ENCODE results near the gene SARS2. TPM values are rescaled to one million over a fixed set of nuclear protein-coding genes. Genes with fewer than 3 reads are reported as not detected.

SARS2 gene
- total RNA-seq, 1 experiment from 2014 or later, result 74.7 TPM

GRCh38 chr19:38959618-38960017 lies 29.1 kb upstream of the SARS2 start (continued):
- TF ChIP-seq ZNF532 (CRISPR knock-in tag; IDR thresholded peaks at IDR 0.05; ENCODE audit: borderline replicate concordance) (no peak), MYBL2 (CRISPR knock-in tag; IDR thresholded peaks at IDR 0.05) (no peak), ZNF671 (CRISPR knock-in tag; IDR thresholded peaks at IDR 0.05) (no peak), PRRX2 (CRISPR knock-in tag; IDR thresholded peaks at IDR 0.05) (no peak), GTF2I (CRISPR knock-in tag; conservative IDR thresholded peaks at IDR 0.05) (no peak)
- TF ChIP-seq, protein P1, sequence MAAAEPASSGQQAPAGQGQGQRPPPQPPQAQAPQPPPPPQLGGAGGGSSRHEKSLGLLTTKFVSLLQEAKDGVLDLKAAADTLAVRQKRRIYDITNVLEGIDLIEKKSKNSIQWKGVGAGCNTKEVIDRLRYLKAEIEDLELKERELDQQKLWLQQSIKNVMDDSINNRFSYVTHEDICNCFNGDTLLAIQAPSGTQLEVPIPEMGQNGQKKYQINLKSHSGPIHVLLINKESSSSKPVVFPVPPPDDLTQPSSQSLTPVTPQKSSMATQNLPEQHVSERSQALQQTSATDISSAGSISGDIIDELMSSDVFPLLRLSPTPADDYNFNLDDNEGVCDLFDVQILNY (CRISPR knock-in tag; IDR thresholded peaks at IDR 0.05), result no peak

DNA sequence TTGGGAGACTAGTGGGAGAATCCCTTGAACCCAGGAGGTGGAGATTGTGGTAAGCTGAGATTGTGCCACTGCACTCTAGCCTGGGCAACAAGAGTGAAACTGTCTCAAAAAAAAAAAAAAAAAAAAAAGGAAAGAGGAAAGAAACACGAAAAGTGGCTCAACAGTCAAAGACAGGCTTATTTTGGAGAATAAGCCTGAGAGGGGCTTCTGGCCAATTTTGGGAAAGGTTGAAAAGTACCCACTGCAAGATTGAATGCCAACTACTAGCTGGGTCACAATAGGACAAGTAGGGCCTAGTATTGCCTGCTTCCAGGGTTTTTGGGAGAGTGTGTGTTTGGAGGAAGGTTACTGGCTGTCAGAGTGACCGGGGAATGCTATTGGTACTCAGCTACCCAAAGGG lies 27.7 kb upstream of the SARS2 start:
- Mint-ChIP-seq H3K27me3 (ENCODE audit: low read depth) (no peaks in the 10 kb centered on the region; the same call in 1 of the 2 replicates), H3K27ac (no peak overlapping the region), H3K4me3 (no peak overlapping the region), H3K9me3 (peaks cover 6% of the 10 kb centered on the region; the same call in 1 of the 2 replicates), H3K36me3 (peaks cover 14% of the 10 kb centered on the region), H3K4me1 (peaks cover 9% of the 10 kb centered on the region)
- ATAC-seq (no peak), DNase-seq (ENCODE audit: low spot score) (no peak)
- ChIA-PET CTCF (no interaction called here), POLR2A (no interaction called here)
- TF ChIP-seq ZNF416 (CRISPR knock-in tag; IDR thresholded peaks at IDR 0.05), result no peak
- TF ChIP-seq ZNF317 (CRISPR knock-in tag; IDR thresholded peaks at IDR 0.05; ENCODE audit: borderline replicate concordance, low read depth), result no peak
- TF ChIP-seq, protein P2, sequence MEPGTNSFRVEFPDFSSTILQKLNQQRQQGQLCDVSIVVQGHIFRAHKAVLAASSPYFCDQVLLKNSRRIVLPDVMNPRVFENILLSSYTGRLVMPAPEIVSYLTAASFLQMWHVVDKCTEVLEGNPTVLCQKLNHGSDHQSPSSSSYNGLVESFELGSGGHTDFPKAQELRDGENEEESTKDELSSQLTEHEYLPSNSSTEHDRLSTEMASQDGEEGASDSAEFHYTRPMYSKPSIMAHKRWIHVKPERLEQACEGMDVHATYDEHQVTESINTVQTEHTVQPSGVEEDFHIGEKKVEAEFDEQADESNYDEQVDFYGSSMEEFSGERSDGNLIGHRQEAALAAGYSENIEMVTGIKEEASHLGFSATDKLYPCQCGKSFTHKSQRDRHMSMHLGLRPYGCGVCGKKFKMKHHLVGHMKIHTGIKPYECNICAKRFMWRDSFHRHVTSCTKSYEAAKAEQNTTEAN (CRISPR knock-in tag; IDR thresholded peaks at IDR 0.05), result no peak
- TF ChIP-seq, protein P3, sequence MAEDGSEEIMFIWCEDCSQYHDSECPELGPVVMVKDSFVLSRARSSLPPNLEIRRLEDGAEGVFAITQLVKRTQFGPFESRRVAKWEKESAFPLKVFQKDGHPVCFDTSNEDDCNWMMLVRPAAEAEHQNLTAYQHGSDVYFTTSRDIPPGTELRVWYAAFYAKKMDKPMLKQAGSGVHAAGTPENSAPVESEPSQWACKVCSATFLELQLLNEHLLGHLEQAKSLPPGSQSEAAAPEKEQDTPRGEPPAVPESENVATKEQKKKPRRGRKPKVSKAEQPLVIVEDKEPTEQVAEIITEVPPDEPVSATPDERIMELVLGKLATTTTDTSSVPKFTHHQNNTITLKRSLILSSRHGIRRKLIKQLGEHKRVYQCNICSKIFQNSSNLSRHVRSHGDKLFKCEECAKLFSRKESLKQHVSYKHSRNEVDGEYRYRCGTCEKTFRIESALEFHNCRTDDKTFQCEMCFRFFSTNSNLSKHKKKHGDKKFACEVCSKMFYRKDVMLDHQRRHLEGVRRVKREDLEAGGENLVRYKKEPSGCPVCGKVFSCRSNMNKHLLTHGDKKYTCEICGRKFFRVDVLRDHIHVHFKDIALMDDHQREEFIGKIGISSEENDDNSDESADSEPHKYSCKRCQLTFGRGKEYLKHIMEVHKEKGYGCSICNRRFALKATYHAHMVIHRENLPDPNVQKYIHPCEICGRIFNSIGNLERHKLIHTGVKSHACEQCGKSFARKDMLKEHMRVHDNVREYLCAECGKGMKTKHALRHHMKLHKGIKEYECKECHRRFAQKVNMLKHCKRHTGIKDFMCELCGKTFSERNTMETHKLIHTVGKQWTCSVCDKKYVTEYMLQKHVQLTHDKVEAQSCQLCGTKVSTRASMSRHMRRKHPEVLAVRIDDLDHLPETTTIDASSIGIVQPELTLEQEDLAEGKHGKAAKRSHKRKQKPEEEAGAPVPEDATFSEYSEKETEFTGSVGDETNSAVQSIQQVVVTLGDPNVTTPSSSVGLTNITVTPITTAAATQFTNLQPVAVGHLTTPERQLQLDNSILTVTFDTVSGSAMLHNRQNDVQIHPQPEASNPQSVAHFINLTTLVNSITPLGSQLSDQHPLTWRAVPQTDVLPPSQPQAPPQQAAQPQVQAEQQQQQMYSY (CRISPR knock-in tag; IDR thresholded peaks at IDR 0.05), result no peak
- TF ChIP-seq MYBL2 (CRISPR knock-in tag; IDR thresholded peaks at IDR 0.05), result no peak
- TF ChIP-seq, protein P4, sequence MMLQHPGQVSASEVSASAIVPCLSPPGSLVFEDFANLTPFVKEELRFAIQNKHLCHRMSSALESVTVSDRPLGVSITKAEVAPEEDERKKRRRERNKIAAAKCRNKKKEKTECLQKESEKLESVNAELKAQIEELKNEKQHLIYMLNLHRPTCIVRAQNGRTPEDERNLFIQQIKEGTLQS (CRISPR knock-in tag; conservative IDR thresholded peaks at IDR 0.05), result no peak
- TF ChIP-seq PREB (CRISPR knock-in tag; IDR thresholded peaks at IDR 0.05; ENCODE audit: borderline replicate concordance), result no peak
- no peak for TF ChIP-seq MLX (CRISPR knock-in tag; IDR thresholded peaks at IDR 0.05)
- TF ChIP-seq ZNF138 (CRISPR knock-in tag; conservative IDR thresholded peaks at IDR 0.05), result no peak
- no peak for TF ChIP-seq ZNF232 (CRISPR knock-in tag; IDR thresholded peaks at IDR 0.05)
- TF ChIP-seq ARID4B (CRISPR knock-in tag; IDR thresholded peaks at IDR 0.05; ENCODE audit: borderline replicate concordance), result no peak
- TF ChIP-seq, protein P5, sequence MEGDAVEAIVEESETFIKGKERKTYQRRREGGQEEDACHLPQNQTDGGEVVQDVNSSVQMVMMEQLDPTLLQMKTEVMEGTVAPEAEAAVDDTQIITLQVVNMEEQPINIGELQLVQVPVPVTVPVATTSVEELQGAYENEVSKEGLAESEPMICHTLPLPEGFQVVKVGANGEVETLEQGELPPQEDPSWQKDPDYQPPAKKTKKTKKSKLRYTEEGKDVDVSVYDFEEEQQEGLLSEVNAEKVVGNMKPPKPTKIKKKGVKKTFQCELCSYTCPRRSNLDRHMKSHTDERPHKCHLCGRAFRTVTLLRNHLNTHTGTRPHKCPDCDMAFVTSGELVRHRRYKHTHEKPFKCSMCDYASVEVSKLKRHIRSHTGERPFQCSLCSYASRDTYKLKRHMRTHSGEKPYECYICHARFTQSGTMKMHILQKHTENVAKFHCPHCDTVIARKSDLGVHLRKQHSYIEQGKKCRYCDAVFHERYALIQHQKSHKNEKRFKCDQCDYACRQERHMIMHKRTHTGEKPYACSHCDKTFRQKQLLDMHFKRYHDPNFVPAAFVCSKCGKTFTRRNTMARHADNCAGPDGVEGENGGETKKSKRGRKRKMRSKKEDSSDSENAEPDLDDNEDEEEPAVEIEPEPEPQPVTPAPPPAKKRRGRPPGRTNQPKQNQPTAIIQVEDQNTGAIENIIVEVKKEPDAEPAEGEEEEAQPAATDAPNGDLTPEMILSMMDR (IDR thresholded peaks at IDR 0.05), result no peak

All from WTC11 (cell line).